SU-DHL-6 (cell line): Measurements from ENCODE around the gene PLCD1.

Source experiments
- EZH2phosphoT487 ChIP-seq: fragments of 200-600 bp; sonication (generic), shearing (Covaris generic); conservative IDR thresholded peaks from 2 replicates; pipeline ENCODE4 v1.6.1; 2018; ENCODE audit warnings: mild to moderate bottlenecking, antibody characterized with exemption, low read length, moderate library complexity, mixed read lengths
- TF ChIP-seq, protein P1 (sequence below): fragments of 200-600 bp; sonication (generic); IDR thresholded peaks from one replicate; pipeline ENCODE4 v1.5.1; 2017; ENCODE audit warnings: antibody characterized with exemption, mild to moderate bottlenecking, low read length, moderate library complexity; ENCODE audit not compliant: insufficient read depth, poor library complexity, severe bottlenecking

DNA sequence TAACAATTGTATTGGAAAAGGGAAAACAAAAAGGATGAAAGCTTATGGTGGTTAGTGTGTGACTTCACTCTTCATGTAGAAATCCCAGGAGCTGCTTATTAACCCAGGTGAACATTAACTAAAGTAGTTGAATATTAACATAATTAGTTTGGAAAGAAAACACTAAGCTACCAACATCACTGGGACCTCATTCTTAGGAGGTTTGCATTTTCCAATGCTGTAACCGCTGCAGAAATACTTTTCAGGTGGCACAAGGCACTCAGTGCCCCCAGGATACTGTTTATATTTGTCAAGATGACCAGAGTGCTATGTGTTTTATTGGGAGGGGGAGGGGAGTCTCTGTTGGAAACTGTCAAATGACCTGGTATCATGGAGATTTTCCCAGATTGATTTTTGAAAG, 64.7 kb downstream of the PLCD1 start:
- TF ChIP-seq, protein P1, sequence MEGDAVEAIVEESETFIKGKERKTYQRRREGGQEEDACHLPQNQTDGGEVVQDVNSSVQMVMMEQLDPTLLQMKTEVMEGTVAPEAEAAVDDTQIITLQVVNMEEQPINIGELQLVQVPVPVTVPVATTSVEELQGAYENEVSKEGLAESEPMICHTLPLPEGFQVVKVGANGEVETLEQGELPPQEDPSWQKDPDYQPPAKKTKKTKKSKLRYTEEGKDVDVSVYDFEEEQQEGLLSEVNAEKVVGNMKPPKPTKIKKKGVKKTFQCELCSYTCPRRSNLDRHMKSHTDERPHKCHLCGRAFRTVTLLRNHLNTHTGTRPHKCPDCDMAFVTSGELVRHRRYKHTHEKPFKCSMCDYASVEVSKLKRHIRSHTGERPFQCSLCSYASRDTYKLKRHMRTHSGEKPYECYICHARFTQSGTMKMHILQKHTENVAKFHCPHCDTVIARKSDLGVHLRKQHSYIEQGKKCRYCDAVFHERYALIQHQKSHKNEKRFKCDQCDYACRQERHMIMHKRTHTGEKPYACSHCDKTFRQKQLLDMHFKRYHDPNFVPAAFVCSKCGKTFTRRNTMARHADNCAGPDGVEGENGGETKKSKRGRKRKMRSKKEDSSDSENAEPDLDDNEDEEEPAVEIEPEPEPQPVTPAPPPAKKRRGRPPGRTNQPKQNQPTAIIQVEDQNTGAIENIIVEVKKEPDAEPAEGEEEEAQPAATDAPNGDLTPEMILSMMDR = no peak
- TF ChIP-seq EZH2phosphoT487 = no peak
